IMR-90 (cell line): ENCODE data around the gene KRT10. TPM values are rescaled to one million over a fixed set of nuclear protein-coding genes. Genes with fewer than 3 reads are reported as not detected.

Source experiments
- ATAC-seq: fragments of 200-7000 bp; cut with Tn5 transposase; 2 replicates; pipeline ENCODE4 v1.9.1; 2020; ENCODE audit warnings: low read depth, mild to moderate bottlenecking, moderate library complexity
- BruUV-seq: library from RNA; stranded (reverse); fragments of 400-500 nt; replicated peaks from 2 replicates; lab custom pipeline; 2021; lab: Mats Ljungman, UMichigan
- CTCF ChIA-PET: fragments of 300-600 bp; formaldehyde crosslinking; extraction: SDS; loops from one replicate; lab custom pipeline; 2021; ENCODE audit warnings: antibody characterized with exemption; lab: Yijun Ruan, JAX
- POLR2A ChIA-PET: fragments of 300-600 bp; sonication (Branson Sonifier 250); formaldehyde crosslinking; loops from one replicate; lab custom pipeline; 2022; ENCODE audit warnings: antibody characterized with exemption; ENCODE audit not compliant: unreplicated experiment; lab: Charles Lee
- DNase-seq: peaks from one replicate; pipeline ENCODE4 v3.0.0; 2013
- H2AFZ ChIP-seq: replicated peaks from 2 replicates; pipeline ENCODE3; 2013; ENCODE audit warnings: low read length, mild to moderate bottlenecking; ENCODE audit not compliant: poor library complexity
- H2AK5ac ChIP-seq: 2 replicates; pipeline ENCODE4 v1.6.1; 2013; ENCODE audit warnings: low read depth, low read length, inconsistent platforms
- H2AK9ac ChIP-seq: replicated peaks from 2 replicates; pipeline ENCODE3; 2013; ENCODE audit warnings: mild to moderate bottlenecking, low read depth, low read length, moderate library complexity; ENCODE audit not compliant: poor library complexity
- H2BK120ac ChIP-seq: 2 replicates; pipeline ENCODE4 v1.6.1; 2013; ENCODE audit warnings: low read depth, low read length, inconsistent platforms
- H2BK15ac ChIP-seq: 3 replicates; pipeline ENCODE4 v1.6.1; 2013; ENCODE audit warnings: low read depth, low read length, inconsistent platforms
- H2BK20ac ChIP-seq: 2 replicates; pipeline ENCODE4 v1.6.1; 2013; ENCODE audit warnings: low read depth, mild to moderate bottlenecking, inconsistent platforms, low read length, moderate library complexity
- H2BK5ac ChIP-seq: 2 replicates; pipeline ENCODE4 v1.6.1; 2013; ENCODE audit warnings: mild to moderate bottlenecking, low read depth, low read length, inconsistent platforms; ENCODE audit not compliant: poor library complexity, severe bottlenecking
- H3K14ac ChIP-seq: replicated peaks from 2 replicates; pipeline ENCODE4 v1.6.1; 2013; ENCODE audit warnings: low read depth, low read length, inconsistent platforms
- H3K18ac ChIP-seq: 2 replicates; pipeline ENCODE4 v1.6.1; 2013; ENCODE audit warnings: low read depth, low read length, control low read depth
- H3K23ac ChIP-seq: 2 replicates; pipeline ENCODE4 v1.6.1; 2013; ENCODE audit warnings: low read depth, low read length, inconsistent platforms
- H3K27ac ChIP-seq: 2 replicates; pipeline ENCODE4 v1.5.1; 2013; ENCODE audit warnings: mild to moderate bottlenecking, control low read depth, low read length; ENCODE audit not compliant: insufficient read depth
- H3K27me3 ChIP-seq: 2 replicates; pipeline ENCODE4 v1.6.1; 2013; ENCODE audit warnings: low read length; ENCODE audit not compliant: control insufficient read depth, insufficient read depth
- H3K36me3 ChIP-seq: 2 replicates; pipeline ENCODE4 v1.6.1; 2013; ENCODE audit warnings: low read length, mixed read lengths; ENCODE audit not compliant: control insufficient read depth, insufficient read depth
- H3K4ac ChIP-seq: 2 replicates; pipeline ENCODE4 v1.6.1; 2013; ENCODE audit warnings: low read depth, low read length, inconsistent platforms
- H3K4me1 ChIP-seq: 2 replicates; pipeline ENCODE4 v1.6.1; 2013; ENCODE audit warnings: low read length, mixed read lengths; ENCODE audit not compliant: control insufficient read depth, insufficient read depth
- H3K4me2 ChIP-seq: 2 replicates; pipeline ENCODE4 v1.6.1; 2013; ENCODE audit warnings: low read depth, mild to moderate bottlenecking, control low read depth, low read length, moderate library complexity
- H3K4me3 ChIP-seq: 2 replicates; pipeline ENCODE4 v1.5.1; 2013; ENCODE audit warnings: low read depth, mild to moderate bottlenecking, control low read depth, low read length, moderate library complexity; ENCODE audit not compliant: insufficient read depth
- H3K56ac ChIP-seq: 2 replicates; pipeline ENCODE4 v1.6.1; 2013; ENCODE audit warnings: low read length, inconsistent platforms; ENCODE audit not compliant: insufficient read depth; ENCODE audit errors: extremely low read depth
- H3K79me1 ChIP-seq, 2 experiments: 2 replicates each; pipeline ENCODE4 v1.6.1; 2013; ENCODE audit warnings: low read length in 2 of 2, inconsistent platforms in 1 of 2, low read depth in 1 of 2
- H3K9ac ChIP-seq: 2 replicates; pipeline ENCODE4 v1.6.1; 2013; ENCODE audit warnings: low read depth, low read length, control low read depth
- H3K9me1 ChIP-seq: 2 replicates; pipeline ENCODE4 v1.6.1; 2013; ENCODE audit warnings: low read length, inconsistent platforms; ENCODE audit not compliant: insufficient read depth
- H3K9me3 ChIP-seq: 2 replicates; pipeline ENCODE4 v1.6.1; 2013; ENCODE audit warnings: low read length; ENCODE audit not compliant: control insufficient read depth, insufficient read depth
- H4K20me1 ChIP-seq: 2 replicates; pipeline ENCODE4 v1.6.1; 2013; ENCODE audit warnings: low read length, inconsistent platforms; ENCODE audit not compliant: insufficient read depth
- H4K5ac ChIP-seq: 2 replicates; pipeline ENCODE4 v1.6.1; 2013; ENCODE audit warnings: mild to moderate bottlenecking, low read depth, low read length, control low read depth
- H4K8ac ChIP-seq, 2 experiments: 2 replicates each; pipeline ENCODE4 v1.6.1; 2013; ENCODE audit warnings: low read depth in 2 of 2, low read length in 2 of 2, control low read depth in 1 of 2, inconsistent platforms in 1 of 2
- H4K91ac ChIP-seq: 2 replicates; pipeline ENCODE4 v1.6.1; 2013; ENCODE audit warnings: low read depth, low read length, inconsistent platforms; ENCODE audit not compliant: insufficient read depth
- BHLHE40 ChIP-seq: fragments of 150-350 bp; IDR thresholded peaks from 2 replicates; pipeline ENCODE4 v1.6.1; 2016; ENCODE audit warnings: mild to moderate bottlenecking, low read depth, low read length
- CEBPB ChIP-seq: IDR thresholded peaks from 2 replicates; pipeline ENCODE4 v1.6.1; 2012; ENCODE audit warnings: low read depth, low read length, improper control_type of control experiment
- CHD1 ChIP-seq: IDR thresholded peaks from 2 replicates; pipeline ENCODE4 v1.6.1; 2012; ENCODE audit warnings: low read depth, low read length, improper control_type of control experiment
- CTCF ChIP-seq: conservative IDR thresholded peaks from 2 replicates; pipeline ENCODE4 v1.5.1; 2012; ENCODE audit warnings: mild to moderate bottlenecking, low read depth, low read length, improper control_type of control experiment
- ELK1 ChIP-seq: fragments of 150-350 bp; IDR thresholded peaks from 2 replicates; pipeline ENCODE4 v1.6.1; 2016; ENCODE audit warnings: low read depth, mild to moderate bottlenecking, low read length, moderate library complexity, borderline replicate concordance
- FOS ChIP-seq: fragments of 150-350 bp; IDR thresholded peaks from 2 replicates; pipeline ENCODE4 v1.6.1; 2016; ENCODE audit warnings: low read depth, low read length
- MAFK ChIP-seq: IDR thresholded peaks from 2 replicates; pipeline ENCODE4 v1.6.1; 2012; ENCODE audit warnings: low read depth, low read length, improper control_type of control experiment
- MAZ ChIP-seq: IDR thresholded peaks from 2 replicates; pipeline ENCODE4 v1.6.1; 2012; ENCODE audit warnings: low read depth, mild to moderate bottlenecking, low read length, improper control_type of control experiment, moderate library complexity, borderline replicate concordance
- MXI1 ChIP-seq: IDR thresholded peaks from 2 replicates; pipeline ENCODE4 v1.6.1; 2012; ENCODE audit warnings: low read depth, mild to moderate bottlenecking, low read length, moderate library complexity, borderline replicate concordance
- NFE2L2 ChIP-seq: fragments of 150-350 bp; IDR thresholded peaks from 2 replicates; pipeline ENCODE4 v1.6.1; 2016; ENCODE audit warnings: low read depth, mild to moderate bottlenecking, low read length
- POLR2A ChIP-seq: IDR thresholded peaks from 2 replicates; pipeline ENCODE4 v1.6.1; 2012; ENCODE audit warnings: mild to moderate bottlenecking, low read depth, low read length
- RAD21 ChIP-seq: IDR thresholded peaks from 2 replicates; pipeline ENCODE4 v1.6.1; 2012; ENCODE audit warnings: low read length, improper control_type of control experiment
- RCOR1 ChIP-seq: IDR thresholded peaks from 2 replicates; pipeline ENCODE4 v1.6.1; 2012; ENCODE audit warnings: mild to moderate bottlenecking, low read length, improper control_type of control experiment; ENCODE audit not compliant: insufficient replicate concordance
- RFX5 ChIP-seq: IDR thresholded peaks from 2 replicates; pipeline ENCODE4 v1.8.0; 2012; ENCODE audit warnings: low read depth, mild to moderate bottlenecking, low read length, moderate library complexity
- SMC3 ChIP-seq: fragments of 150-350 bp; IDR thresholded peaks from 2 replicates; pipeline ENCODE4 v1.6.1; 2016; ENCODE audit warnings: low read depth, mild to moderate bottlenecking, antibody characterized with exemption, low read length, moderate library complexity
- USF2 ChIP-seq: fragments of 150-350 bp; IDR thresholded peaks from 2 replicates; pipeline ENCODE4 v1.6.1; 2017; ENCODE audit warnings: mild to moderate bottlenecking, antibody characterized with exemption, low read length, low read depth
- WGBS, 2 experiments: methylation state at CpG; one replicate each; pipeline versions ENCODE4 v1.1.5 to v1.1.7; 2013; ENCODE audit warnings: missing lambda C conversion rate in 2 of 2; ENCODE audit not compliant: insufficient read length in 1 of 2; ENCODE audit errors: extremely low coverage in 2 of 2; 5-methylcytosine and 5-hydroxymethylcytosine counted together
- dilution Hi-C: fragments of 300-500 bp; cut with HindIII; formaldehyde crosslinking; loops from one replicate; pipeline ENCODE4 v1.14.3; 2018; ENCODE audit warnings: low sequenced_read_pairs; ENCODE audit not compliant: unreplicated experiment
- in situ Hi-C: fragments of 300-500 bp; cut with MboI; formaldehyde crosslinking; loops from 3 replicates; pipeline ENCODE4 v1.14.3; 2019; ENCODE audit warnings: low sequenced_read_pairs, inconsistent platforms, mixed read lengths
- intact Hi-C: fragments of 100-400 bp; cut with micrococcal nuclease; formaldehyde crosslinking; loops from 2 replicates; pipeline ENCODE4 v1.10.0; 2022
- polyA plus RNA-seq, 3 experiments: library from polyadenylated mRNA; depleted of rRNA; stranded (reverse); fragments of >200 nt; gene quantifications; 2 replicates each; pipeline ENCODE4 v1.2.3, GENCODE V29; 2012; ENCODE audit warnings: low replicate concordance in 1 of 3
- total RNA-seq: library from RNA; depleted of rRNA; stranded (reverse); fragments of >200 nt; gene quantifications from 2 replicates; pipeline ENCODE4 v1.2.3, GENCODE V29; 2012

KRT10 gene
- total and polyA plus RNA-seq, 2 of the 4 experiments (the other 2 are of a cell fraction) = 0.18 to 18.3 TPM

DNA sequence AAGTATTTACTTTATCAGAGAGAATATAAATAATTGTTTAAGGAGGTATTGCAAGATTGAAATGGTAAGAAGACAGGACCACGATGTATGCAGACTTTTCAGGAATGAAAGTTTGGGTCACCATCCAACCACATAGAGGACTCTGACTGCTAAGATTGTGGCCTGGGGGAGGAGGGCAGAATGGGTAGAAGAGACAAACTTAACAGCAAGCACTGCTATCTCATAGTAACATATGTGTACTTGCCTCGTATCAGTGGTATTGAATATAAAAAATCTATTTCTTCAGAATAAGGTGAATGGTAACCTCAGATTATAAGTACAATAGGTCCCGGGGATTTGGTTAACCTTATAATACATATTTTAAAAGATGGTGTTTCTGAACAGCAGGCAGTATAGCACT is 5.8 kb downstream of the KRT10 start:
- H4K5ac ChIP-seq = no peak overlapping the region
- no peak overlapping the region for H2AK9ac ChIP-seq
- no peak overlapping the region for H2BK120ac ChIP-seq
- H2BK15ac ChIP-seq = no peak overlapping the region
- no peaks in the 10 kb centered on the region; the same call in 1 of the 2 replicates for H3K9me1 ChIP-seq
- WGBS, 2 experiments = no CpG with 5 or more reads among the region's 3 CpGs
- H3K4me2 ChIP-seq = no peak overlapping the region
- H3K23ac ChIP-seq = no peak overlapping the region
- CTCF ChIA-PET = no interaction called here
- no peak overlapping the region for H3K18ac ChIP-seq
- peaks cover 9% of the 10 kb centered on the region for H3K36me3 ChIP-seq
- no peak overlapping the region for H3K9ac ChIP-seq
- TF ChIP-seq MAFK (no peak), NFE2L2 (no peak), CTCF (no peak), RCOR1 (no peak), RFX5 (no peak), POLR2A (no peak), SMC3 (no peak), MXI1 (no peak), CHD1 (no peak), FOS (no peak), MAZ (no peak), RAD21 (no peak), BHLHE40 (no peak), ELK1 (no peak), USF2 (no peak), CEBPB (no peak)
- intact Hi-C loops = no loop called here
- no peak overlapping the region for H3K4me3 ChIP-seq
- no peak for DNase-seq
- no TSS peak for BruUV-seq
- POLR2A ChIA-PET = no interaction called here
- in situ Hi-C loops = no loop called here
- ATAC-seq = no peak
- H3K56ac ChIP-seq = no peak overlapping the region
- no peak overlapping the region for H4K8ac ChIP-seq
- H4K91ac ChIP-seq = no peak overlapping the region
- H3K14ac ChIP-seq = no peak overlapping the region
- dilution Hi-C loops = no loop called here
- H3K9me3 ChIP-seq = no peaks in the 10 kb centered on the region
- peaks cover 2% of the 10 kb centered on the region; the same call in 1 of the 2 replicates for H3K4me1 ChIP-seq
- H2BK5ac ChIP-seq = no peak overlapping the region
- no peak overlapping the region for H2AK5ac ChIP-seq
- H3K27ac ChIP-seq = no peak overlapping the region
- H4K20me1 ChIP-seq = no peaks in the 10 kb centered on the region
- H3K79me1 ChIP-seq = peaks cover 30% of the 10 kb centered on the region in 2 experiments
- H2BK20ac ChIP-seq = no peak overlapping the region
- no peak overlapping the region for H3K4ac ChIP-seq
- H2AFZ ChIP-seq = no peak overlapping the region
- H3K27me3 ChIP-seq = no peaks in the 10 kb centered on the region
